GM18873 (cell line): ENCODE measurements around the gene AUH.

ENCODE experiments used
- ATAC-seq: cut with Tn5 transposase; IDR thresholded peaks from one replicate; pipeline ENCODE4 v1.9.1; 2021; ENCODE audit warnings: mild to moderate bottlenecking, moderate library complexity, moderate number of reproducible peaks; ENCODE audit not compliant: unreplicated experiment, low FRiP score

The AUH gene

DNA sequence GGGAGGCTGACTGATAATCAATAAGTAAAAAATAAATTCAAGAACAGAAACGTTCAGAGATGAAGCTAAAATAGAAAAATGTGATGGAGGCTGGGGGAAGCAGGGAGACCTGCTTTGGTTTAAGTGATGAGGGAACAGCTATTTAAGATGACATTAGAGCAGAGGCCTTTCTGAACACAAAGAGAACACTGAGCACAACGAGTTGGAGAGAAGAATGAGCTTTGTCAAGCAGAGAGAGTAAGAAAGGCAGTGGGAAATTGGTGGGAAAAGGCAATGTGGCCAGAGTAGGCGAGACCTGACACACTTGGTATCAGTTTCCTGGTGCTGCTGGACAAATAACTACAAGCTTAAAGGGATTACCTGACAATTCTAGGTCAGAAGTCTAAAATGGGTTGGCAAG lies 20.0 kb downstream of the AUH start:
- no peak for ATAC-seq

- no peak for ATAC-seq
Observed at GRCh38 chr9:91341258-91341746, 20.4 kb downstream of the AUH start.

DNA sequence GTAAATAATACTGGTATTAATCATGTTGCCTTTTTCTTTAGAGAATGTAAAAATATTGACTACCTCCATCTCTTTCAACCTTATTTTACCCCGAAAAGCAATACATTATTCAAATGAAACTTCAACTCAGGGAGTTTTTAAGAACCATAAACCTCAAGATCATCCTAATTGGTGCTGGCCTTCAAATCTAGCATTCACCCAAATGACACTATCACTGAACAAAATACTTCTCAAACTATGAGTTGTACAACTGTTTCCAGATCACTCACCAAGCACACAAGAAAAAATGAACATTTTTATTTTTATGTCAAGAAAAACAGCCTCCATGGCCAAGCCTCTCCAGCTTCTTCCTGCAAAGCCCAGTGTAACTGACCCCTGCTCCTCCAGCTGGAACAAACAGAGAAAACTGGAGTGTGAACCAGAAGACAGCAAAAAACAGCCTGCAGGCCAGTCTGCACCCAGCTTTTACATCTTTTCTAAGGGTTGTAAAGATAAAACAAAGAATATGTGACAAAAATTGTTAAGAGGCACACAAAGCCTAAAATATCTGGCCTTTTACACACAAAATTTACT lies 21.2 kb downstream of the AUH start:
- ATAC-seq: no peak

DNA sequence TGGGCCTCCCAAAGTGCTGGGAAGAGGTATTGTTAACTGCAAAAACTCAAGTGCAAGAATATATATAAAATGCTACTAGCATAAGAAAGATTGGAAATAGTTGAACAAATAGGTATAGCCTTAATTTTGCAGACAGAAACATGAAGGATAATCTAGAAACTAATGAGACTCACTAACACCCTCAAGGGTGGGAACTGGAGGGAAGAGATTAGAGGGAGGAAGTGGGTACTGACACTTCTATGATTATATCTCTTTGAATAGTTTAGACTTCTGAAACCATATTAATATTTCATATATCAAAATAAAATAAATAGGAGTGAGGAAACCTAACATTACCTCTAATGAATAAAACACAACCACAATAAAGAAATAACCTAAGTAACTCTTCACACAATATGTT lies 23.0 kb downstream of the AUH start:
- no peak for ATAC-seq

DNA sequence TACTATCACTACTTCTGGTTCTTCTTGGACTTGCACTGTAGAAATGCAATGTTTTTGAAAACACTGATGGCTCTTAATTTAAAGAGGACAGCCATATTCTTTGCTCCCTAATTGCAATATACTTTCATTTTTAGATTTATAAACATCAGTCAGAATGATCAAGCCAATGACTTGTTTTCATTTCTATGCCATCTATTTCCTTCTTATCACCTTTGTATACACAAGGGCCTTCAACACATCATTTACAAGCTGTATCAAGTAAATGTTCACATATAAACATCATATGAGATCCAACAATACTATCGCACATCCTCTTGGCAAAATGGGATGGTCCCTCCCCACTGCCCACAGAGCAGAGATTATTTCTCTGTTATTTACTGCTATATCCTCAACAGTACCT lies 24.9 kb downstream of the AUH start:
- no peak for ATAC-seq

DNA sequence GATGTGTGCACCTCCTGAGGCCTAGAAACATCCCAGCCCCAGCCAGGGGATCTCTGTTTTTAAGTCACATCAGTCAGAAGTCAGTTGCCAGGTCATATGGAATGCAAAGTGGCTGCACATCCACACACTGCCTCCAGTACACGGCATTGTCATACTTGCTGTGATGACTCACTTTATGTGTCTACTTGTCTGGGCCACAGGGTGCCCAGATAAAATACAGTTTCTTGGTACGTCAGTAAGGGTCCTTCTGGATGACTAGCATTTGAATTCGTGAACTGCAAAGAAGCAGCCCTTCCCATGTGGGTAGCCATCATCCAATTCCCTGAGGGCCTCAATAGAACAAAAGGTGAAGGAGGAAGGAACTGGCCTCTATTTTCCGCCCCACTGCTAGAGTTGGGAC lies 27.7 kb downstream of the AUH start:
- ATAC-seq: no peak

GRCh38 chr9:91333551-91333950 lies 28.2 kb downstream of the AUH start:
- no peak for ATAC-seq

DNA sequence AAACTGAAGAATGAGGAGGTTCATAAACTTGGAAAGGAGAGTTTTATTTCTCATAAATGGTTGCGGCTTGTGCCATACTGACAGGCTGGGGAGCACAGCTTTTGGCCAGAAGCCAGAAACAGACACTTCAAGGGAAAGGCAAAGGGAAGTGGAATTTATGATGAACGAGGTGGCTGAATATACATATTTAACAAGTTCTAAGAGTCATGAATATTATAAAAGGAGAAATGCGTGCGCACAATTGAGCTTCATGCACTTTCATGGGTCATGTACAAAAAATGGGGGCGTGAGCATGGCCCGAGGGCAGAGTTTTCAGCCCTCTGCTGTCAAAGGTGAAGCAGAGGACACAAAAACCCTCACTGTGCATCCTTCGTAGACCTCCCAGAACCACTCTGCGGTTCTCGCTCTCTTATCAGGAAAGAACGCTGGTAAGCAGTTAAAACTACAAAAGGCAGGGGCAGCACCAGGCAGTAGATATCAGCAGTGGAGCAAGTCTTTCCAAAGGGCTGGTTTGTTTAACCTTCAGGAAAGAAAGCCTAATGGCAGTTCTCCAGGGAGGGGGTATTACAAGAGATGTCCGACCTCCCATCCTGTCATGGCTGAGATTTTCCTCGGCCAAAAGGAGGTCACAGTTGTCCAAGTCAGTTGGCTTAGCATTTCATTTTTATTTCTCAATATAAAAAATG lies 29.0 kb downstream of the AUH start:
- ATAC-seq: no peak

- ATAC-seq: no peak
Observed at GRCh38 chr9:91331849-91332248, 29.9 kb downstream of the AUH start.

- ATAC-seq: no peak
Observed at GRCh38 chr9:91328186-91328585, 33.5 kb downstream of the AUH start.

- no peak for ATAC-seq
Observed at GRCh38 chr9:91321691-91322090, 40.0 kb downstream of the AUH start.

GRCh38 chr9:91320299-91320698 lies 41.4 kb downstream of the AUH start:
- no peak for ATAC-seq

- ATAC-seq: no peak
Observed at GRCh38 chr9:91316093-91316492, 45.6 kb downstream of the AUH start.

GRCh38 chr9:91315191-91315590 lies 46.5 kb downstream of the AUH start:
- ATAC-seq: no peak

GRCh38 chr9:91312717-91313325 lies 48.9 kb downstream of the AUH start:
- ATAC-seq: no peak

GRCh38 chr9:91310037-91310436 lies 51.7 kb downstream of the AUH start:
- no peak for ATAC-seq

DNA sequence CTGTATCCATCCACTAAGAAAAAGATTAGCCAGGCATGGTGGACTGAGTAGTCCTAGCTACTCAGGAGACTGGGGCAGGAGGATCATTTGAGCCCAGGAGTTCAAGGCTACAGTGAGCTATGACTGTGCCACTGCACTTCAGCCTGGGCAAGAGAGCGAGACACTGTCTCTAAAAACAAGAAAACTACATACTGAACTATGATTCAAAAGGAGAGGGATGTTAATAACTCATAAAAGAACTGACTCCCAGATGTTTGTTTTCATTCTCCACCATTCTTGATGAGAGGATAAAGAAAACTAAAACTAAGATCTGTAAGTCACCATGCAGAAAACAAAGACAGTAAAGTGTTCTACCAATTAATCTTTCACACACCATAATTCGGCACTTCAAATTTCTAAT lies 53.5 kb downstream of the AUH start:
- ATAC-seq: no peak

- no peak for ATAC-seq
Observed at GRCh38 chr9:91307279-91307678, 54.4 kb downstream of the AUH start.

DNA sequence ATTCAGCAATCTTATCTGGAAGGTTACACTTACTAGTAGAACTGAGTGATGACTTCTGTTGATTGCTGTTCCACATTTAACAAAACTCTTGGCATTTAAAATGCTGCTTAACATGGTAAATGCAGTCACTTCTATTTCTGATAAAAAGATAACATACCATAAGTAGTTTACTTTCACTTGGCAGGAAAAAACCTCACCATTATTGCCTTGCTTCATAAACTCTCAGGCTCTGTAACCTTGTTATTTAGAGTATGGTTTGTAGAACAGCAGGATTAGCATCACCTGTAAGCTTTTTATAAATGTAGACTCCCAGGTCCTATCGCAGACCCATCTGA lies 55.5 kb downstream of the AUH start:
- ATAC-seq: no peak

GRCh38 chr9:91305596-91306295 lies 56.0 kb downstream of the AUH start:
- ATAC-seq: no peak

GRCh38 chr9:91303741-91304415 lies 57.8 kb downstream of the AUH start:
- ATAC-seq: no peak
